Measurements from ENCODE around the gene KIF25.

The KIF25 gene

GRCh38 chr6:168014428-168014827 lies 17.0 kb downstream of the KIF25 start:
- no peak for TF ChIP-seq CTCF (IDR thresholded peaks at IDR 0.05; ENCODE audit: extremely low read depth, missing control alignments)

DNA sequence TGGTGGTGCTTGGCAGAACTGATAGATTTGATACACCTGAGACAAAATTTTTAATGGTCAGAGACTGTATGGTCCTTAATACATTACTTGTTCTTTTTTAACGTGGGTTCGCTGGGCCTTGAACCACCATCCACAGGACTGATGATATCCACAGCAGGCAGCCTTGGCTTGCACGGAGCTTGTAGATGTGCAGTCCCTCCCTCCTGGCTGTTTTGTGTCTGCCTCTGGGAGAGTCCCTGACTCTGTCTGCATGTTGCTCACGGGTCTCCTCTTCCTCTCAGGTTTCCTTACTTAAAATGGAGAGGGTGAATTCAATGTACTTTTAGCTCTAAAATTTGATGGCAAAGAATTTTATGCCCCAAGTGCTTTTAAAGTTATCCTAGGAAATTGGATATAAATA lies 17.5 kb downstream of the KIF25 start:
- no peak for TF ChIP-seq CTCF (IDR thresholded peaks at IDR 0.05; ENCODE audit: extremely low read depth, missing control alignments)
- DNase-seq (ENCODE audit: low spot score), result no peak

More at GRCh38 chr6:168014428-168014827, 17.0 kb downstream of the KIF25 start:
- DNase-seq (ENCODE audit: low spot score), result no peak

GRCh38 chr6:168015482-168016175 lies 18.2 kb downstream of the KIF25 start:
- TF ChIP-seq CTCF (IDR thresholded peaks at IDR 0.05; ENCODE audit: extremely low read depth, missing control alignments), result no peak
- no peak for DNase-seq (ENCODE audit: low spot score)

DNA sequence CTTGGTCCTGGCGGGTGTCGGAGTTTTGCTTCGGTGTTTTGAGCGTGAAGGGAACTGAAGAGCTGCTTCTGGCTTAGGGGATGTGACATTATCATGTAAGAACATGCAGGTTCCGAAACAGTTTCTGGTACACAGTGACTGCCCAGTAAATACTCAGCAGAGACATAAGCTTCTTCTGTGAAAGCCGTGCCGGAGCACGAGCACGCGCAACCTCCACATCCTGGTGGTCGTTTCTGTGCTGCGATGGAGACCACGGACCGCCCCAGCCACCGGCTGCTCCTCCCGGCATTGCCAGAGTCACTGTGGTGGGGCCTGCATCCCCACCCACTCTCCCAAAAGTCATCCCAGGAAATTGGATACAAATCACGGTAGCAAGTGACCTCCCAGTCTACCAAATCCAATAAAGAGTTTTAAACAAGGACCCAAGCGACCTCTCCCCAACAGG lies 18.7 kb downstream of the KIF25 start:
- no peak for DNase-seq (ENCODE audit: low spot score)
- no peak for TF ChIP-seq CTCF (IDR thresholded peaks at IDR 0.05; ENCODE audit: extremely low read depth, missing control alignments)

GRCh38 chr6:168016721-168017525 lies 19.5 kb downstream of the KIF25 start:
- TF ChIP-seq CTCF (IDR thresholded peaks at IDR 0.05; ENCODE audit: extremely low read depth, missing control alignments), result no peak
- no peak for DNase-seq (ENCODE audit: low spot score)

DNA sequence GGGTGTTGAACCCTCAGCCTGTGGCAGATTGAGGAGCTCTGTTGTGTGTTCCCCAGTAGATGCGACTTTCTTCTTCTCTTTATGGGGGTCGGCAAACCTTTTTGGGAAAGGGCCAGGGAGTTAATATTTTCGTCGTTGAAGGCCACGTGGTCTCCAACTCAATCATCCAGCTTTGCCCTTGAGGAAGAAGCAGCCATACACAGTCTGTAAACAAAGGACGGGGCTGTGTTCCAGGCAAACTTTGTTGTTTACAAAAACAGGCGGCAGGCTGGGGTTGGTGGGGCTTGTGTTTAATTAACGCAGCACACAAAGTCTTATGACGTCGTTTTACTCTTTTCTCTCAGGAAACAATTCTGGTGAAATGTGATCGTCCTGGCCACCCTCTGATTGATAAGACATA lies 20.2 kb downstream of the KIF25 start:
- no peak for TF ChIP-seq CTCF (IDR thresholded peaks at IDR 0.05; ENCODE audit: extremely low read depth, missing control alignments)
- DNase-seq (ENCODE audit: low spot score), result no peak

GRCh38 chr6:168018664-168019063 lies 21.2 kb downstream of the KIF25 start:
- DNase-seq (ENCODE audit: low spot score), result no peak
- no peak for TF ChIP-seq CTCF (IDR thresholded peaks at IDR 0.05; ENCODE audit: extremely low read depth, missing control alignments)
